Measurements from ENCODE around the gene LRRTM3. TPM values are rescaled to one million over a fixed set of nuclear protein-coding genes. Genes with fewer than 3 reads are reported as not detected.

The LRRTM3 gene
- polyA plus RNA-seq (ENCODE audit: insufficient read length in 4 of 4): 1 to 10 TPM; 3.6 to 6.7 (median 4.7) TPM

- peak in 2 of 4 donors; percentile 36 to 71 for DNase-seq (ENCODE audit: low read depth in 4 of 4, low spot score in 2 of 4)
Measured at GRCh38 chr10:66925896-66926715, at the start of gene LRRTM3. Gene LRRTM3 (plus strand): TSS chr10:66926036.

GRCh38 chr10:66877361-66877760, 48.5 kb upstream of the LRRTM3 start:
- DNase-seq (ENCODE audit: low read depth in 4 of 4, low spot score in 2 of 4): no peak

GRCh38 chr10:66880292-66880691, 45.5 kb upstream of the LRRTM3 start:
- no peak for DNase-seq (ENCODE audit: low read depth in 4 of 4, low spot score in 2 of 4)

- DNase-seq (ENCODE audit: low read depth in 4 of 4, low spot score in 2 of 4): no peak
Measured at GRCh38 chr10:66880826-66881225, 45.0 kb upstream of the LRRTM3 start.

- DNase-seq (ENCODE audit: low read depth in 4 of 4, low spot score in 2 of 4): no peak
Measured at GRCh38 chr10:66881814-66882213, 44.0 kb upstream of the LRRTM3 start.

- DNase-seq (ENCODE audit: low read depth in 4 of 4, low spot score in 2 of 4): no peak
Measured at GRCh38 chr10:66882271-66882670, 43.6 kb upstream of the LRRTM3 start.

- no peak for DNase-seq (ENCODE audit: low read depth in 4 of 4, low spot score in 2 of 4)
Measured at GRCh38 chr10:66886848-66887247, 39.0 kb upstream of the LRRTM3 start.

GRCh38 chr10:66888237-66888636, 37.6 kb upstream of the LRRTM3 start:
- no peak for DNase-seq (ENCODE audit: low read depth in 4 of 4, low spot score in 2 of 4)

- no peak for DNase-seq (ENCODE audit: low read depth in 4 of 4, low spot score in 2 of 4)
Measured at GRCh38 chr10:66892871-66893270, 33.0 kb upstream of the LRRTM3 start.

- DNase-seq (ENCODE audit: low read depth in 4 of 4, low spot score in 2 of 4): no peak
Measured at GRCh38 chr10:66910671-66911070, 15.2 kb upstream of the LRRTM3 start.

GRCh38 chr10:66916030-66916429, 9.8 kb upstream of the LRRTM3 start:
- no peak for DNase-seq (ENCODE audit: low read depth in 4 of 4, low spot score in 2 of 4)

GRCh38 chr10:66917104-66917503, 8.7 kb upstream of the LRRTM3 start:
- no peak for DNase-seq (ENCODE audit: low read depth in 4 of 4, low spot score in 2 of 4)

GRCh38 chr10:66919248-66919647, 6.6 kb upstream of the LRRTM3 start:
- no peak for DNase-seq (ENCODE audit: low read depth in 4 of 4, low spot score in 2 of 4)

- no peak for DNase-seq (ENCODE audit: low read depth in 4 of 4, low spot score in 2 of 4)
Measured at GRCh38 chr10:66924674-66925345, 1.0 kb upstream of the LRRTM3 start.

GRCh38 chr10:66925373-66925772, 463 bp upstream of the LRRTM3 start:
- DNase-seq (ENCODE audit: low read depth in 4 of 4, low spot score in 2 of 4): no peak

GRCh38 chr10:66926841-66927240, 1.0 kb downstream of the LRRTM3 start:
- no peak for DNase-seq (ENCODE audit: low read depth in 4 of 4, low spot score in 2 of 4)

GRCh38 chr10:66927251-66927935, 1.6 kb downstream of the LRRTM3 start:
- no peak for DNase-seq (ENCODE audit: low read depth in 4 of 4, low spot score in 2 of 4)

- no peak for DNase-seq (ENCODE audit: low read depth in 4 of 4, low spot score in 2 of 4)
Measured at GRCh38 chr10:66927971-66928770, 2.3 kb downstream of the LRRTM3 start.

- DNase-seq (ENCODE audit: low read depth in 4 of 4, low spot score in 2 of 4): no peak
Measured at GRCh38 chr10:66928776-66929175, 2.9 kb downstream of the LRRTM3 start.

GRCh38 chr10:66929375-66929774, 3.5 kb downstream of the LRRTM3 start:
- no peak for DNase-seq (ENCODE audit: low read depth in 4 of 4, low spot score in 2 of 4)
